Peyer's patch (tissue), 4 donors: Measurements from ENCODE around the gene TULP3.

Source experiments
- POLR2A ChIP-seq, 2 donors: fragments of 450-650 bp; IDR thresholded peaks; one replicate each; pipeline ENCODE4 v1.5.1; 2017; ENCODE audit warnings: antibody characterized with exemption in 2 of 2, mild to moderate bottlenecking in 2 of 2, moderate library complexity in 2 of 2
- TF ChIP-seq, protein P1 (sequence below), 6 experiments: fragments of 450-650 bp in 4 of 6; fragments of 200-600 bp in 2 of 6; sonication (generic) in 1 of 6; IDR thresholded peaks; one replicate each; pipeline ENCODE4 v1.5.1; 2017 to 2019; ENCODE audit warnings: antibody characterized with exemption in 6 of 6, mild to moderate bottlenecking in 3 of 6, moderate library complexity in 1 of 6

DNA sequence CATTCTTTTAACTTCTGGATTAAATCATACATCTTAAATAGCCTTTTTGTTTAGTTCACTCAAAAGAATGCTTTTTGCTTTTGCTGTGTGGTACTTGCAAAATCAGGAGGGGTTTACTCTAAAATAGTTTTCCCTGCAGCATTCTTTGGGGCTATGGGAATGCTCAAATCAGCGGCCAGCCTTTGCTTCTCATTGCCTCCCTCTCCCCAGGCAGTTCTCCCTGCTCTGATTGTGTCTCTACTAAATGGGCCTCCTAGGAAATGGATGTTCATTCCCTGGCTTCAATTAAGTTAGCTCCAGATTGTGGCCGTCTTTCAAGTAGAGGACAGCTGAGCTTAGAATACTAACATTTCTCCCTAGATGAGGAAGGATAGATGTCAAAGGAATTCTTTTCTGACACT, 4.4 kb downstream of the TULP3 start:
- TF ChIP-seq POLR2A (IDR thresholded peaks at IDR 0.05), result no peak
- TF ChIP-seq, protein P1, sequence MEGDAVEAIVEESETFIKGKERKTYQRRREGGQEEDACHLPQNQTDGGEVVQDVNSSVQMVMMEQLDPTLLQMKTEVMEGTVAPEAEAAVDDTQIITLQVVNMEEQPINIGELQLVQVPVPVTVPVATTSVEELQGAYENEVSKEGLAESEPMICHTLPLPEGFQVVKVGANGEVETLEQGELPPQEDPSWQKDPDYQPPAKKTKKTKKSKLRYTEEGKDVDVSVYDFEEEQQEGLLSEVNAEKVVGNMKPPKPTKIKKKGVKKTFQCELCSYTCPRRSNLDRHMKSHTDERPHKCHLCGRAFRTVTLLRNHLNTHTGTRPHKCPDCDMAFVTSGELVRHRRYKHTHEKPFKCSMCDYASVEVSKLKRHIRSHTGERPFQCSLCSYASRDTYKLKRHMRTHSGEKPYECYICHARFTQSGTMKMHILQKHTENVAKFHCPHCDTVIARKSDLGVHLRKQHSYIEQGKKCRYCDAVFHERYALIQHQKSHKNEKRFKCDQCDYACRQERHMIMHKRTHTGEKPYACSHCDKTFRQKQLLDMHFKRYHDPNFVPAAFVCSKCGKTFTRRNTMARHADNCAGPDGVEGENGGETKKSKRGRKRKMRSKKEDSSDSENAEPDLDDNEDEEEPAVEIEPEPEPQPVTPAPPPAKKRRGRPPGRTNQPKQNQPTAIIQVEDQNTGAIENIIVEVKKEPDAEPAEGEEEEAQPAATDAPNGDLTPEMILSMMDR (IDR thresholded peaks at IDR 0.05), result no peak
